M059J (cell line): Measurements from ENCODE around the gene ARL6IP4. TPM values are rescaled to one million over a fixed set of nuclear protein-coding genes. Genes with fewer than 3 reads are reported as not detected.

Experiments used
- DNase-seq: peaks from one replicate; pipeline ENCODE4 v3.0.0-alpha.2; 2012; ENCODE audit warnings: low read depth
- total RNA-seq: library from RNA; depleted of rRNA; stranded (reverse); fragments of >200 nt; shearing (Covaris generic); gene quantifications from 2 replicates; pipeline ENCODE4 v1.2.3, GENCODE V29; 2014

ARL6IP4 gene
- total RNA-seq, 1 experiment from 2014 or later: 197 TPM

- DNase-seq: no peak
These were observed 10.6 kb downstream of the ARL6IP4 start for GRCh38 chr12:122990961-122991622.

- DNase-seq: no peak
These were observed 11.3 kb downstream of the ARL6IP4 start for GRCh38 chr12:122991623-122992275.

GRCh38 chr12:122992386-122992785 is 11.9 kb downstream of the ARL6IP4 start:
- DNase-seq: no peak

GRCh38 chr12:122994140-122994675 is 13.7 kb downstream of the ARL6IP4 start:
- no peak for DNase-seq

GRCh38 chr12:122994781-122995502 is 14.5 kb downstream of the ARL6IP4 start:
- no peak for DNase-seq

GRCh38 chr12:122995503-122996187 is 15.2 kb downstream of the ARL6IP4 start:
- no peak for DNase-seq

GRCh38 chr12:122996188-122996601 is 15.7 kb downstream of the ARL6IP4 start:
- no peak for DNase-seq

GRCh38 chr12:122996621-122997342 is 16.3 kb downstream of the ARL6IP4 start:
- no peak for DNase-seq

- no peak for DNase-seq
These were observed 17.1 kb downstream of the ARL6IP4 start for GRCh38 chr12:122997343-122998250.

GRCh38 chr12:122998316-122998715 is 17.8 kb downstream of the ARL6IP4 start:
- DNase-seq: no peak

- no peak for DNase-seq
These were observed 18.9 kb downstream of the ARL6IP4 start for GRCh38 chr12:122999196-122999946.

GRCh38 chr12:122999986-123000420 is 19.5 kb downstream of the ARL6IP4 start:
- no peak for DNase-seq

GRCh38 chr12:123000578-123000977 is 20.1 kb downstream of the ARL6IP4 start:
- DNase-seq: no peak

GRCh38 chr12:123001464-123001863 is 21.0 kb downstream of the ARL6IP4 start:
- no peak for DNase-seq

- DNase-seq: no peak
These were observed 22.8 kb downstream of the ARL6IP4 start for GRCh38 chr12:123003257-123003656.

- DNase-seq: no peak
These were observed 23.8 kb downstream of the ARL6IP4 start for GRCh38 chr12:123004287-123004686.

- no peak for DNase-seq
These were observed 24.7 kb downstream of the ARL6IP4 start for GRCh38 chr12:123005081-123005626.

GRCh38 chr12:123006977-123007376 is 26.5 kb downstream of the ARL6IP4 start:
- DNase-seq: no peak

- no peak for DNase-seq
These were observed 29.6 kb downstream of the ARL6IP4 start for GRCh38 chr12:123010110-123010509.
